SU-DHL-6 (cell line): ENCODE data around the gene TSPAN18.

ENCODE experiments used
- H2AFZ ChIP-seq: fragments of 200-600 bp; sonication (generic); 2 replicates; pipeline ENCODE4 v1.6.1; 2014; ENCODE audit warnings: low read depth, mild to moderate bottlenecking, moderate library complexity, mixed read lengths, antibody characterized with exemption, low read length; ENCODE audit not compliant: severe bottlenecking
- H3F3A ChIP-seq: fragments of 200-600 bp; shearing (Covaris generic); 2 replicates; pipeline ENCODE4 v1.6.0; 2016; ENCODE audit warnings: antibody characterized with exemption, mild to moderate bottlenecking; ENCODE audit not compliant: insufficient read depth
- H3K27ac ChIP-seq: fragments of 200-600 bp; sonication (generic); 2 replicates; pipeline ENCODE4 v1.5.1; 2016; ENCODE audit warnings: low read depth, mild to moderate bottlenecking, low read length, moderate library complexity, mixed read lengths
- H3K27me3 ChIP-seq: fragments of 200-600 bp; sonication (generic), shearing (Covaris generic); 2 replicates; pipeline ENCODE4 v1.6.0; 2014; ENCODE audit warnings: mild to moderate bottlenecking, low read length
- H3K36me3 ChIP-seq: fragments of 200-600 bp; sonication (generic); 2 replicates; pipeline ENCODE4 v1.6.1; 2014; ENCODE audit warnings: mild to moderate bottlenecking, low read length, mixed read lengths
- H3K4me2 ChIP-seq: fragments of 300-600, 200-600 bp; shearing (Covaris generic), sonication (generic); 2 replicates; pipeline ENCODE4 v1.6.0; 2014; ENCODE audit warnings: low read length, low read depth, mild to moderate bottlenecking; ENCODE audit not compliant: poor library complexity, severe bottlenecking
- H3K4me3 ChIP-seq: fragments of 200-600 bp; sonication (generic); 2 replicates; pipeline ENCODE4 v1.5.1; 2014; ENCODE audit warnings: antibody characterized with exemption, low read length, mild to moderate bottlenecking, mixed read lengths; ENCODE audit not compliant: insufficient read depth, poor library complexity, severe bottlenecking
- H3K79me2 ChIP-seq: fragments of 200-600 bp; sonication (generic); 2 replicates; pipeline ENCODE4 v1.6.1; 2014; ENCODE audit warnings: mild to moderate bottlenecking, low read length, moderate library complexity; ENCODE audit not compliant: insufficient read depth
- H3K9ac ChIP-seq: fragments of 200-600 bp; sonication (generic); 2 replicates; pipeline ENCODE4 v1.7.0; 2014; ENCODE audit warnings: mild to moderate bottlenecking, low read length
- H3K9me2 ChIP-seq: fragments of 200-600 bp; sonication (generic); replicated peaks from 2 replicates; pipeline ENCODE4 v1.6.1; 2014; ENCODE audit warnings: low read length; ENCODE audit not compliant: insufficient read depth
- H3K9me3 ChIP-seq: fragments of 200-600 bp; sonication (generic); 2 replicates; pipeline ENCODE4 v1.6.1; 2014; ENCODE audit warnings: low read length, mixed read lengths; ENCODE audit not compliant: insufficient read depth
- H4K20me1 ChIP-seq: fragments of 200-600 bp; sonication (generic); 2 replicates; pipeline ENCODE4 v1.6.1; 2014; ENCODE audit warnings: low read depth, mild to moderate bottlenecking, antibody characterized with exemption, low read length, moderate library complexity, mixed read lengths
- EZH2phosphoT487 ChIP-seq: fragments of 200-600 bp; sonication (generic), shearing (Covaris generic); conservative IDR thresholded peaks from 2 replicates; pipeline ENCODE4 v1.6.1; 2018; ENCODE audit warnings: mild to moderate bottlenecking, antibody characterized with exemption, low read length, moderate library complexity, mixed read lengths
- TF ChIP-seq, protein P1 (sequence below): fragments of 200-600 bp; sonication (generic); IDR thresholded peaks from one replicate; pipeline ENCODE4 v1.5.1; 2017; ENCODE audit warnings: antibody characterized with exemption, mild to moderate bottlenecking, low read length, moderate library complexity; ENCODE audit not compliant: insufficient read depth, poor library complexity, severe bottlenecking

Gene TSPAN18

DNA sequence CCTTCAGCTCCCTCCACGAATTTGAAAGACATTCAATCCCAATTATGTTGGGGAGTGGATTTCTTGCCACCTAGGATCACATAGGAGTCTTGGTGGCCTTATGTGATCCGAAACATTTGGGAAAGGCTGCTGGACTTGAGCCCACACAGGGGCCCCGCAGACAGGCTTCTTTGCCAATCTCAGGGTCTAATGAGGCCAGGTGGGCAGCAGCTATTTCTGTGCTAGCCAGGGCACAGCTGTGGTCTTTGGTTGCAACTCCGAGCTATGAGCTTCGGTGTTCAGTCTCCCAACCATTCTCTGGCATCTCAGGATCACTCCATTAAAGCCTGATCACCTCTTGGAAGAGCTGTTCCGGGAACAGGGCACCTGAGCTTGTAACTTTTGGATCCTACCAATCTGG lies 139.5 kb downstream of the TSPAN18 start:
- no peaks in the 10 kb centered on the region for H3K27me3 ChIP-seq
- TF ChIP-seq EZH2phosphoT487, result no peak
- TF ChIP-seq, protein P1, sequence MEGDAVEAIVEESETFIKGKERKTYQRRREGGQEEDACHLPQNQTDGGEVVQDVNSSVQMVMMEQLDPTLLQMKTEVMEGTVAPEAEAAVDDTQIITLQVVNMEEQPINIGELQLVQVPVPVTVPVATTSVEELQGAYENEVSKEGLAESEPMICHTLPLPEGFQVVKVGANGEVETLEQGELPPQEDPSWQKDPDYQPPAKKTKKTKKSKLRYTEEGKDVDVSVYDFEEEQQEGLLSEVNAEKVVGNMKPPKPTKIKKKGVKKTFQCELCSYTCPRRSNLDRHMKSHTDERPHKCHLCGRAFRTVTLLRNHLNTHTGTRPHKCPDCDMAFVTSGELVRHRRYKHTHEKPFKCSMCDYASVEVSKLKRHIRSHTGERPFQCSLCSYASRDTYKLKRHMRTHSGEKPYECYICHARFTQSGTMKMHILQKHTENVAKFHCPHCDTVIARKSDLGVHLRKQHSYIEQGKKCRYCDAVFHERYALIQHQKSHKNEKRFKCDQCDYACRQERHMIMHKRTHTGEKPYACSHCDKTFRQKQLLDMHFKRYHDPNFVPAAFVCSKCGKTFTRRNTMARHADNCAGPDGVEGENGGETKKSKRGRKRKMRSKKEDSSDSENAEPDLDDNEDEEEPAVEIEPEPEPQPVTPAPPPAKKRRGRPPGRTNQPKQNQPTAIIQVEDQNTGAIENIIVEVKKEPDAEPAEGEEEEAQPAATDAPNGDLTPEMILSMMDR, result no peak
- no peak overlapping the region for H3K4me3 ChIP-seq
- H3K27ac ChIP-seq, result no peak overlapping the region
- H3K9ac ChIP-seq, result no peak overlapping the region
- H3K9me2 ChIP-seq, result no peaks in the 10 kb centered on the region
- H2AFZ ChIP-seq, result no peak overlapping the region
- no peaks in the 10 kb centered on the region for H3K36me3 ChIP-seq
- no peaks in the 10 kb centered on the region for H3F3A ChIP-seq
- H3K9me3 ChIP-seq, result no peaks in the 10 kb centered on the region
- no peak overlapping the region for H3K4me2 ChIP-seq
- H4K20me1 ChIP-seq, result no peaks in the 10 kb centered on the region
- no peaks in the 10 kb centered on the region for H3K79me2 ChIP-seq

DNA sequence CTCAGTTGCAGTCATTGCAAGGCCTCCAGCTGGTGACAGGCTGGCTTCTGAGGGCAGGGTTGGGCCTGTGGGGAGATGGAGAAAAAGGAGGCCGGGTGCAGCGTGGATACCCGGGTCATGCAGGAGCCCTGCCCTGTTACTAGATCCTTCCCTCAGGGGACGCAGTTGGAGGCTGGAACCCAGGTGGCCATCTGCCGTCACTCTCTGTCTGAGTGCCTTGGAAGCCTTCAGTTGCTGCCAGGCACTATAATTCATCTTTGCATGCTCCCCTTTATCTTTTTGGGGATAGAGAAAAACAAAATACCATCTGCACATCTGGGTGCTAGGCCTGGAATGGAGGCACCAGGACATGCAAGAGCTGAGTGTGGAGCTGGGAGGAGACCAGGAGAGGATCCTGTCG lies 141.3 kb downstream of the TSPAN18 start:
- Histone ChIP-seq H3K27ac (no peak overlapping the region), H3K36me3 (no peaks in the 10 kb centered on the region), H3F3A (no peaks in the 10 kb centered on the region), H4K20me1 (no peaks in the 10 kb centered on the region), H3K79me2 (no peaks in the 10 kb centered on the region), H3K9me3 (no peaks in the 10 kb centered on the region), H3K4me3 (no peak overlapping the region), H3K27me3 (no peaks in the 10 kb centered on the region), H3K4me2 (no peak overlapping the region), H3K9ac (no peak overlapping the region), H3K9me2 (no peaks in the 10 kb centered on the region), H2AFZ (no peak overlapping the region)
- TF ChIP-seq, protein P1, result no peak
- TF ChIP-seq EZH2phosphoT487, result no peak

DNA sequence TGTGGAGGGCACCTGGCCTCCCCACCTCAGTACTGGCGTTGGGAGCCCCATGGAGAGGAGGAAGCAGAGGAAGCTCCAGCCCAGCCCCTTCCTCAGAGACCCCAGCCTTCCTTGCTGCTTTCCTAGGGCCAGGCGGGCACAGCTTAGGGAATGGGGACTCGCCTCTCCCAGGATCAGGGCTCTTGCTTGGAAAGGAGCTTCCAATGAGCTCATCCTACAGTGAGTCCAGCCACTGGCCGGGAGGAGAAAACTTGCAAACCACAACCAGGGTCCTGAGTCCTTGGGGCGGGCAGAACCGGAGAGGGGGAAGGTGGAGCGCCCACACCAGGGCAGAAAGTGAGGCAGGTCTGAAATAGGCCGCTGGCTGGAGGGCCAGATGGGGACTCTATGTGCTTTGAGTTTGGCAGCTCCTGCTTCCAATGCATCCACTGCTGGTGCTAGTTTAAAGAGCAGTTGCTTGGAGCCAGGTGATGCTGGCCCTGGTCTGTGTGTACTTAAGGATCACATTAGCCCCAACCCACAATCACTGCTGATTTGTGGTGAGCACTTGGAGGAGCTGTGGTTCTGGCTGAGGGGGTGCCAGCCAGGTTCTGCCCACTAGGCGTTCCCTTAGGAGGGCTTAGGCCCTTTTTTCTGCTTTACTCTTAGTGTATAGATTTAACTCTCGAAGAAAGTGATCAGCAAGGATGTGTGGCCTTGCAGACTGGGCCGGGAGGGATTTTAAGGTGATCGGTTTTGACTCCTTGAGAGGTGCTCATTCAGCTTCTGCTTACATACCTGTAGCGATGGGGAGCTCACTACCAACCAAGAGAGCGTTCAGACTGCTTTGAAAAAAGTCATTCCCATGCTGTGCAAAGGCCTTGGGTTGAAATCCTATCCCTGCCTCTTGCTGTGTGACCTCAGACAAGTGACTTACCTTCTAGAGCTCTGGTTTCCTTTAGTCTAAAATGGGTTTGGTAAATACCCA lies 142.0 kb downstream of the TSPAN18 start:
- TF ChIP-seq, protein P1, result no peak
- Histone ChIP-seq H3K36me3 (no peaks in the 10 kb centered on the region), H3K9me2 (no peaks in the 10 kb centered on the region), H3K4me2 (no peak overlapping the region), H2AFZ (no peak overlapping the region), H3K4me3 (no peak overlapping the region), H4K20me1 (no peaks in the 10 kb centered on the region), H3K9me3 (no peaks in the 10 kb centered on the region), H3K27me3 (no peaks in the 10 kb centered on the region), H3K79me2 (no peaks in the 10 kb centered on the region), H3K9ac (no peak overlapping the region), H3K27ac (no peak overlapping the region), H3F3A (no peaks in the 10 kb centered on the region)
